Sigmoid colon (tissue), 7 donors: ENCODE measurements around the gene SETBP1. TPM values are rescaled to one million over a fixed set of nuclear protein-coding genes. Genes with fewer than 3 reads are reported as not detected.

ENCODE experiments used
- DNase-seq: peaks from one replicate; pipeline ENCODE4 v3.0.0-alpha.2; 2019
- H3K27ac ChIP-seq, 4 donors: fragments of 200-600 bp; sonication (generic); one replicate each; pipeline ENCODE4 v1.5.1; 2016 to 2019; ENCODE audit warnings: mild to moderate bottlenecking in 1 of 4
- H3K27me3 ChIP-seq, 3 donors: fragments of 200-600 bp; sonication (generic); one replicate each; pipeline ENCODE4 v1.5.1; 2019; ENCODE audit warnings: mild to moderate bottlenecking in 1 of 3
- H3K36me3 ChIP-seq, 4 donors: fragments of 200-600 bp; sonication (generic); one replicate each; pipeline ENCODE4 v1.5.1; 2016 to 2019
- H3K4me1 ChIP-seq, 4 donors: fragments of 200-600 bp; sonication (generic); one replicate each; pipeline ENCODE4 v1.5.1; 2017 to 2019
- H3K4me3 ChIP-seq, 4 donors: fragments of 200-600 bp; sonication (generic); one replicate each; pipeline ENCODE4 v1.5.1; 2017 to 2019; ENCODE audit warnings: mild to moderate bottlenecking in 2 of 4, moderate library complexity in 1 of 4
- H3K9me3 ChIP-seq, 4 donors: fragments of 200-600 bp in 3 of 4; sonication (generic) in 3 of 4; one replicate each; pipeline versions ENCODE4 v1.5.1 to v1.6.1; 2013 to 2019
- EP300 ChIP-seq, 4 donors: sonication (generic); formaldehyde crosslinking; IDR thresholded peaks; one replicate each; pipeline ENCODE4 v1.6.1; 2017; ENCODE audit warnings: antibody characterized with exemption in 4 of 4
- POLR2A ChIP-seq, 2 donors: fragments of 450-650 bp; IDR thresholded peaks; one replicate each; pipeline ENCODE4 v1.6.1; 2016; ENCODE audit warnings: antibody characterized with exemption in 2 of 2, mild to moderate bottlenecking in 2 of 2, moderate library complexity in 2 of 2
- POLR2AphosphoS5 ChIP-seq, 4 donors: sonication (generic); formaldehyde crosslinking; IDR thresholded peaks; one replicate each; pipeline ENCODE4 v1.6.1; 2017; ENCODE audit warnings: antibody characterized with exemption in 4 of 4
- WGBS, 2 donors: extraction: QIAGEN DNeasy Blood & Tissue Kit; methylation state at CpG; one replicate each; pipeline ENCODE4 v1.1.7; 2013; 5-methylcytosine and 5-hydroxymethylcytosine counted together
- intact Hi-C: fragments of 100-400 bp; cut with DNase I; formaldehyde crosslinking; loops from one replicate; pipeline ENCODE4 v1.15.1; 2023
- polyA plus RNA-seq, 3 donors: library from polyadenylated mRNA; stranded (reverse); fragments of 200-250 nt; gene quantifications; one replicate each; pipeline ENCODE4 v1.2.3, GENCODE V29; 2013
- total RNA-seq, 4 donors: library from RNA; depleted of rRNA; stranded (reverse); fragments of >200 nt; gene quantifications; one replicate each; pipeline ENCODE4 v1.1.0, GENCODE V29; 2016
- TF ChIP-seq, protein P1 (sequence below), 4 experiments: fragments of 450-650 bp in 3 of 4; fragments of 200-600 bp in 1 of 4; IDR thresholded peaks; one replicate each; pipeline ENCODE4 v1.5.1; 2016 to 2019; ENCODE audit warnings: antibody characterized with exemption in 4 of 4, mild to moderate bottlenecking in 3 of 4, moderate library complexity in 2 of 4
- donor health status: healthy with polysubstance abuse.
- donor health status: Bipolar disorder and iron deficiency.
- donor health status: healthy.

Gene SETBP1
- total and polyA plus RNA-seq, 7 donors = 0.69 to 100 (median 67.9) TPM

DNA sequence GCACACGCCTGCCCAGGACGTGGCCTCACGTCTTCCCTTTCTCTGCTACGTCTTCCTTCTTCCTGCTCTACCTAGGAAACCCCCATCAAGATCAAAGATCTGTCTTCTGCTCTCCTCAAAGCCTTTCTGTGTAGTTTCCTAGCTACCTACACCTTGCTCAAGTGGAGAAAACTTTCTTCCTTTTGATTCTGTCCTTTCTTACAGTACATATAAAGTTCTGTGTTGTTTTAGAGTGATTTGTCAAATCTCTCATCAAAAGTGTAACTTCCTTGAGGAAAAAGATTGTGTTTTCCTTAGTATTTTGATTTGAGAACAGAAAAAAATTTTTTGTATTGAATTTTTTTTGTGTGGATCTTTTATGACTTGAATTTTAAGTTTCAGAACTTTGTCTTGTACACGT lies 17.8 kb downstream of the SETBP1 start:
- peak; percentile 11 for DNase-seq
- Histone ChIP-seq H3K4me3 (no peak overlapping the region), H3K27ac (peak overlapping the region; percentile 56 to 88 (median 80)), H3K4me1 (peaks cover 0 to 92% (median 71%) of the 10 kb centered on the region in 4 donors), H3K36me3 (peaks cover 0 to 4% (median 0%) of the 10 kb centered on the region in 4 donors), H3K9me3 (no peaks in the 10 kb centered on the region), H3K27me3 (no peaks in the 10 kb centered on the region)
- intact Hi-C loops = no loop called here
- no peak for TF ChIP-seq POLR2AphosphoS5 (IDR thresholded peaks at IDR 0.05)
- no peak for TF ChIP-seq EP300 (IDR thresholded peaks at IDR 0.05)
- TF ChIP-seq, protein P1, sequence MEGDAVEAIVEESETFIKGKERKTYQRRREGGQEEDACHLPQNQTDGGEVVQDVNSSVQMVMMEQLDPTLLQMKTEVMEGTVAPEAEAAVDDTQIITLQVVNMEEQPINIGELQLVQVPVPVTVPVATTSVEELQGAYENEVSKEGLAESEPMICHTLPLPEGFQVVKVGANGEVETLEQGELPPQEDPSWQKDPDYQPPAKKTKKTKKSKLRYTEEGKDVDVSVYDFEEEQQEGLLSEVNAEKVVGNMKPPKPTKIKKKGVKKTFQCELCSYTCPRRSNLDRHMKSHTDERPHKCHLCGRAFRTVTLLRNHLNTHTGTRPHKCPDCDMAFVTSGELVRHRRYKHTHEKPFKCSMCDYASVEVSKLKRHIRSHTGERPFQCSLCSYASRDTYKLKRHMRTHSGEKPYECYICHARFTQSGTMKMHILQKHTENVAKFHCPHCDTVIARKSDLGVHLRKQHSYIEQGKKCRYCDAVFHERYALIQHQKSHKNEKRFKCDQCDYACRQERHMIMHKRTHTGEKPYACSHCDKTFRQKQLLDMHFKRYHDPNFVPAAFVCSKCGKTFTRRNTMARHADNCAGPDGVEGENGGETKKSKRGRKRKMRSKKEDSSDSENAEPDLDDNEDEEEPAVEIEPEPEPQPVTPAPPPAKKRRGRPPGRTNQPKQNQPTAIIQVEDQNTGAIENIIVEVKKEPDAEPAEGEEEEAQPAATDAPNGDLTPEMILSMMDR (IDR thresholded peaks at IDR 0.05) = no peak
- TF ChIP-seq POLR2A (IDR thresholded peaks at IDR 0.05) = no peak
- WGBS, 2 donors = 78 to 91% methylated on average over 5 of the region's 5 CpGs

DNA sequence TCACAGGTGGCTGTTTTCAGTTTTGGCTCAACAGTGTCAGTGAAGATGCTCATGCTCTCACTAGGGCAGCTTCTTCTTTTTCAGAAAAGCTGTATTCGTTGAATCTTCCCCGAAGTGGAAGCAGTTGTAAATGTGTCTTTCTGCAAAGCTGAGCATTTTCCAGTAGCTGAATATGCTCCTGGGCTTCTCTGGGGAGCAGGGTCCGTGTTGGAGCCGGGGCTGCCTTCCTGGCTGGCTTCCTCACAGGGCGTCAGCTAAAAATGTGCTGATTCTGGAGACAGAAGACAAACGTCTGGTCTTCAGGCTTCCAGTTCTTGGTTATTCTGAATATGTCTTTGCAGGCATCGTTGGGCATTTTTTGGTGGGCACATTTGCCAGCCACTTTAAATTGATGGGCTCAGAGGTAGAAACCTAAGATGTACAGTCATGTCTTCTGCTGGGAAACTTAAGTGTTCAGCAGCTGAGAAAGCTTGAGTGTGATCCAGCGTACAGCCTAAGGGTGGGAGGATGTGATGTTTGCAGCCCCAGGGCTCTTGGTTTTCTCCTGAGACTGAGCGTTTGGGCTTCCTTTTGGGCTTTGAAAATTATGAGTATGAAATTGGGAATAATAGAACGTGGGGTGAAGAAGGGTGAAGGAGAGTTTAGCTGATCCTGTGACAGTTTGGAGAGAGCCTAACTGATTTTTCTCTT lies 19.0 kb downstream of the SETBP1 start:
- Histone ChIP-seq H3K9me3 (no peaks in the 10 kb centered on the region), H3K36me3 (peaks cover 0 to 4% (median 0%) of the 10 kb centered on the region in 4 donors), H3K4me1 (peaks cover 0 to 94% (median 72%) of the 10 kb centered on the region in 4 donors), H3K4me3 (no peak overlapping the region), H3K27me3 (no peaks in the 10 kb centered on the region), H3K27ac (peak overlapping the region; percentile 75 to 88 (median 82))
- TF ChIP-seq, protein P1 (IDR thresholded peaks at IDR 0.05) = no peak
- TF ChIP-seq EP300 (IDR thresholded peaks at IDR 0.05) = no peak
- TF ChIP-seq POLR2AphosphoS5 (IDR thresholded peaks at IDR 0.05) = no peak
- TF ChIP-seq POLR2A (IDR thresholded peaks at IDR 0.05) = no peak
- whole genome bisulfite sequencing, 2 donors = 65 to 77% methylated on average over 10 of the region's 10 CpGs
- DNase-seq = peak; percentile 54
- intact Hi-C loops = loop anchor here (2.0 kb wide), 1 partner anchor 17 kb away; no protein-coding TSS in a partner anchor

DNA sequence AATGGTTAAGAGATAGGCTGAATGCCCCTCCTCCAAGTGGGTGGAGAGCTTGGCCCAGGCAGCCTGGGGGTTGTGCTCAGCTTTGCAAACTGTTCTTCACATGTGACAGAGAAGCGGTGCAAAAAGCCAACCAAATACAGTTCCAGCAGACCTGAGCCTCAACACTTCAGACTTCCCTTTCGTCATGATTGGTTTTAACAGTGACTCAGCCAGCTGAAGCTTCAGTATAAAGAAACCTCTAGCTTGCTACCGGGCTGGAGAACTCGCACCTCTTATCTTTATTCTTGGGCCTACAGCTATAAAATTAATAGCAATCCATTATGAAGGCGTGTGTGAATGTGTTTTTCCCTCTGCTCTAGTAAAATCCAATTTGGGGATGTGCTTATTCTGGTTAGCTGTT lies 20.0 kb downstream of the SETBP1 start:
- H3K4me1 ChIP-seq = peaks cover 0 to 94% (median 71%) of the 10 kb centered on the region in 4 donors
- WGBS, 2 donors = 29 to 49% methylated on average over 5 of the region's 5 CpGs
- H3K9me3 ChIP-seq = no peaks in the 10 kb centered on the region
- peak in 1 of 2 donors; percentile 17 for TF ChIP-seq POLR2A (IDR thresholded peaks at IDR 0.05)
- peak; percentile 18 to 68 (median 50) for TF ChIP-seq POLR2AphosphoS5 (IDR thresholded peaks at IDR 0.05)
- peak in 1 of 4 donors; percentile 36 for TF ChIP-seq EP300 (IDR thresholded peaks at IDR 0.05)
- TF ChIP-seq, protein P1 (IDR thresholded peaks at IDR 0.05) = no peak
- intact Hi-C loops = loop anchor here (2.0 kb wide), 1 partner anchor 18 kb away; no protein-coding TSS in a partner anchor
- H3K4me3 ChIP-seq = peak overlapping the region in 2 of 4 donors; percentile 4 to 25
- DNase-seq = peak; percentile 86
- peaks cover 0 to 4% (median 0%) of the 10 kb centered on the region in 4 donors for H3K36me3 ChIP-seq
- peak overlapping the region; percentile 75 to 88 (median 82) for H3K27ac ChIP-seq
- no peaks in the 10 kb centered on the region for H3K27me3 ChIP-seq

DNA sequence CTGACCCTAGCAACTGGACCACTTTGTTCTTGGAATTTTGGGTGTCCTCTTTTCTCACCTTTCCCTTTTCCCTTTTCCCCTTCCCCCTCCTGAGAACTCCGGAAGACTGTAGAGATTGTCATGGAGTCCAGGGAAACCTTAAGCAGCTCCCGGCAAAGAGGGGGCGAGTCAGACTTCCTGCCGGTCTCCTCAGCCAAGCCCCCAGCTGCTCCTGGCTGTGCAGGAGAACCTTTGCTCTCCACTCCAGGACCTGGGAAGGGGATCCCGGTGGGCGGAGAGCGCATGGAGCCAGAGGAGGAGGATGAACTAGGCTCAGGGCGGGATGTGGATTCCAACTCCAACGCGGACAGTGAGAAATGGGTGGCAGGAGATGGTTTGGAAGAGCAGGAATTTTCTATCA lies 20.5 kb downstream of the SETBP1 start:
- no peaks in the 10 kb centered on the region for H3K27me3 ChIP-seq
- intact Hi-C loops = loop anchor here (2.0 kb wide), 1 partner anchor 18 kb away; no protein-coding TSS in a partner anchor
- H3K9me3 ChIP-seq = no peaks in the 10 kb centered on the region
- WGBS, 2 donors = 90 to 92% methylated on average over 10 of the region's 10 CpGs
- peaks cover 0 to 93% (median 65%) of the 10 kb centered on the region in 4 donors for H3K4me1 ChIP-seq
- DNase-seq = peak; percentile 73
- peak overlapping the region in 2 of 4 donors; percentile 4 to 25 for H3K4me3 ChIP-seq
- TF ChIP-seq POLR2AphosphoS5 (IDR thresholded peaks at IDR 0.05) (no peak), EP300 (IDR thresholded peaks at IDR 0.05) (no peak), POLR2A (IDR thresholded peaks at IDR 0.05) (no peak)
- TF ChIP-seq, protein P1 (IDR thresholded peaks at IDR 0.05) = no peak
- H3K27ac ChIP-seq = peak overlapping the region; percentile 75 to 88 (median 82)
- H3K36me3 ChIP-seq = peaks cover 0 to 4% (median 0%) of the 10 kb centered on the region in 4 donors
